Esophagus squamous epithelium (tissue), 5 donors: ENCODE measurements around the gene RAB33B. TPM values are rescaled to one million over a fixed set of nuclear protein-coding genes. Genes with fewer than 3 reads are reported as not detected.
"Not testable (repeated sequence)": the region's sequence is repeated elsewhere in the genome, so short reads cannot be mapped to it uniquely, and the experiment has no call there.

Experiments used
- DNase-seq: peaks from one replicate; lab custom pipeline; 2025; lab: John Stamatoyannopoulos, UW
- H3K27ac ChIP-seq, 4 donors: fragments of 200-600 bp; sonication (generic); one replicate each; pipeline ENCODE4 v1.5.1; 2016 to 2019; ENCODE audit warnings: mild to moderate bottlenecking in 1 of 4
- H3K27me3 ChIP-seq, 4 donors: fragments of 200-600 bp; sonication (generic); 1 replicate in 3 of 4; 2 replicates in 1 of 4; pipeline versions ENCODE4 v1.5.1 to v1.6.0; 2017 to 2021; ENCODE audit warnings: antibody characterized with exemption in 1 of 4
- H3K36me3 ChIP-seq, 3 donors: fragments of 200-600 bp; sonication (generic); one replicate each; pipeline ENCODE4 v1.5.1; 2016 to 2019
- H3K4me1 ChIP-seq, 3 donors: fragments of 200-600 bp; sonication (generic); one replicate each; pipeline ENCODE4 v1.5.1; 2017 to 2019
- H3K4me3 ChIP-seq, 4 donors: fragments of 200-600 bp; sonication (generic); 1 replicate in 3 of 4; 2 replicates in 1 of 4; pipeline ENCODE4 v1.5.1; 2016 to 2019; ENCODE audit warnings: mild to moderate bottlenecking in 2 of 4, moderate library complexity in 1 of 4
- H3K9me3 ChIP-seq, 3 donors: fragments of 200-600 bp; sonication (generic); one replicate each; pipeline ENCODE4 v1.5.1; 2016 to 2019
- CTCF ChIP-seq, 6 experiments: fragments of 450-650 bp in 4 of 6; fragments of 200-600 bp in 2 of 6; sonication (generic) in 2 of 6; IDR thresholded peaks; one replicate each; pipeline ENCODE4 v1.5.1; 2016 to 2019; ENCODE audit warnings: antibody characterized with exemption in 6 of 6, mild to moderate bottlenecking in 4 of 6, moderate library complexity in 4 of 6
- POLR2A ChIP-seq, 4 donors: fragments of 450-650 bp; IDR thresholded peaks; one replicate each; pipeline ENCODE4 v1.6.1; 2017; ENCODE audit warnings: antibody characterized with exemption in 4 of 4, mild to moderate bottlenecking in 4 of 4, moderate library complexity in 3 of 4
- WGBS, 2 donors: methylation state at CpG; one replicate each; pipeline ENCODE4 v1.1.5; 2018; 5-methylcytosine and 5-hydroxymethylcytosine counted together
- intact Hi-C: fragments of 100-400 bp; cut with DNase I; formaldehyde crosslinking; loops from one replicate; pipeline ENCODE4 v1.15.0; 2022
- total RNA-seq, 4 donors: library from RNA; depleted of rRNA; stranded (reverse); fragments of >200 nt; gene quantifications; one replicate each; pipeline ENCODE4 v1.1.0, GENCODE V29; 2016
- donor health status: DM: yes; HTN: yes; CAD: no.

The RAB33B gene
- total RNA-seq: 1 to 10 TPM; 3.4 to 9.2 (median 6.6) TPM

- Histone ChIP-seq H3K4me3 (peak within 1 kb of the TSS; percentile 72 to 97 (median 88)), H3K27ac (peak within 1 kb of the TSS; percentile 97 to 99 (median 99)), H3K27me3 (no peaks in the 10 kb centered on the region), H3K36me3 (no peaks in the 10 kb centered on the region), H3K9me3 (no peaks in the 10 kb centered on the region), H3K4me1 (peaks cover 15 to 71% (median 35%) of the 10 kb centered on the region in 3 donors)
- no peak for DNase-seq
- WGBS, 2 donors: 0 to 1% methylated on average over 17 to 21 of the region's 46 CpGs
- TF ChIP-seq CTCF (IDR thresholded peaks at IDR 0.05) (no peak), POLR2A (IDR thresholded peaks at IDR 0.05) (peak in 3 of 4 donors; percentile 83 to 96 (median 93))
- intact Hi-C loops: no loop called here
Measured at GRCh38 chr4:139454111-139455045, at the start of gene RAB33B. TSS of gene RAB33B (plus strand) at chr4:139454121. CDS start at chr4:139454196, 75 bp downstream.

GRCh38 chr4:139410312-139410711, 43.6 kb upstream of the RAB33B start:
- Histone ChIP-seq H3K9me3 (peaks cover 0 to 7% (median 6%) of the 10 kb centered on the region in 3 donors), H3K27me3 (no peaks in the 10 kb centered on the region), H3K4me3 (no peak overlapping the region), H3K27ac (no peak overlapping the region), H3K4me1 (no peaks in the 10 kb centered on the region), H3K36me3 (peaks cover 0 to 29% (median 0%) of the 10 kb centered on the region in 3 donors)
- intact Hi-C loops: no loop called here
- DNase-seq: no peak
- TF ChIP-seq POLR2A (IDR thresholded peaks at IDR 0.05) (no peak), CTCF (IDR thresholded peaks at IDR 0.05) (no peak)

- H3K4me3 ChIP-seq, DNase-seq, intact Hi-C loops, H3K9me3 ChIP-seq, H3K27ac ChIP-seq, H3K27me3 ChIP-seq: not testable (repeated sequence)
- Histone ChIP-seq H3K4me1 (peaks cover 0 to 13% (median 10%) of the 10 kb centered on the region in 3 donors), H3K36me3 (peaks cover 0 to 17% (median 0%) of the 10 kb centered on the region in 3 donors)
- 70 to 76% methylated on average over 8 of the region's 8 CpGs for WGBS, 2 donors
Measured at GRCh38 chr4:139414671-139415210, 39.2 kb upstream of the RAB33B start.

- H3K27ac ChIP-seq: no peak overlapping the region
- H3K36me3 ChIP-seq: peaks cover 0 to 17% (median 0%) of the 10 kb centered on the region in 3 donors
- intact Hi-C loops: no loop called here
- no peak overlapping the region for H3K4me3 ChIP-seq
- no peaks in the 10 kb centered on the region for H3K27me3 ChIP-seq
- TF ChIP-seq POLR2A (IDR thresholded peaks at IDR 0.05) (no peak), CTCF (IDR thresholded peaks at IDR 0.05) (peak; percentile 15 to 73 (median 56))
- H3K4me1 ChIP-seq: peaks cover 0 to 18% (median 11%) of the 10 kb centered on the region in 3 donors
- WGBS, 2 donors: 76 to 79% methylated on average over 2 of the region's 2 CpGs
- DNase-seq: no peak
- H3K9me3 ChIP-seq: peaks cover 0 to 7% (median 6%) of the 10 kb centered on the region in 3 donors
Measured at GRCh38 chr4:139416073-139416673, 37.7 kb upstream of the RAB33B start.

- no peaks in the 10 kb centered on the region for H3K27me3 ChIP-seq
- peak overlapping the region; percentile 44 to 80 (median 48) for H3K27ac ChIP-seq
- WGBS, 2 donors: 27 to 29% methylated on average over 2 of the region's 2 CpGs
- H3K4me1 ChIP-seq: peaks cover 0 to 18% (median 11%) of the 10 kb centered on the region in 3 donors
- TF ChIP-seq POLR2A (IDR thresholded peaks at IDR 0.05): no peak
- TF ChIP-seq CTCF (IDR thresholded peaks at IDR 0.05): no peak
- intact Hi-C loops: no loop called here
- H3K36me3 ChIP-seq: peaks cover 0 to 12% (median 0%) of the 10 kb centered on the region in 3 donors
- peaks cover 0 to 6% (median 4%) of the 10 kb centered on the region in 3 donors for H3K9me3 ChIP-seq
- no peak for DNase-seq
- H3K4me3 ChIP-seq: peak overlapping the region in 1 of 4 donors; percentile 18
Measured at GRCh38 chr4:139419388-139419914, 34.5 kb upstream of the RAB33B start.
